Left kidney (tissue), 2 donors: ENCODE results near the gene CASZ1. TPM values are rescaled to one million over a fixed set of nuclear protein-coding genes. Genes with fewer than 3 reads are reported as not detected.

Experiments
- DNase-seq: peaks from one replicate; pipeline ENCODE4 v3.0.0-alpha.2; 2013
- polyA plus RNA-seq: library from polyadenylated mRNA; unstranded; fragments of 120-200 nt; gene quantifications from one replicate; pipeline ENCODE4 v1.2.1, GENCODE V29; 2013; ENCODE audit not compliant: insufficient read length

Gene CASZ1
- polyA plus RNA-seq, 1 donor: 18.0 TPM

DNA sequence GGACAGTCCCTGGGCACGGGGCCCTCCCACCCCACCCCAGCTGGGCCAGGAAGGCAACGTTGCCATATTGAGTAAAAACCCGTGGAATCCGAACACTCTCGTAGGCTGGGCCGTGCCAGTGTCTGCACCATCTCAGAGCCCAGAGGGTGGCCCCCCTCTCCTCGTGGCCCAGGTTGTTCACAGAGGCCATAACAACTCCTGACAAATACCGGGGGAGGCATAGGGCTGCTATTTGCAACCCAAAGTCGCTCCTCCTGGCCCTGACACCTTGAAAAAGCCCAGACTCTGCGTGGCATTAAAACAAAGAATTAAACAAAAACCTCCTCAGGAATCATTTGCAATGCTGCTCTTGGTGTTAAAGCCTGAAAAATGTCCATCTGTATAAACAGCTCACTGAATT is 141.4 kb downstream of the CASZ1 start:
- no peak for DNase-seq

GRCh38 chr1:10653370-10654125 is 142.9 kb downstream of the CASZ1 start:
- no peak for DNase-seq

GRCh38 chr1:10652626-10653025 is 143.8 kb downstream of the CASZ1 start:
- DNase-seq: no peak

DNA sequence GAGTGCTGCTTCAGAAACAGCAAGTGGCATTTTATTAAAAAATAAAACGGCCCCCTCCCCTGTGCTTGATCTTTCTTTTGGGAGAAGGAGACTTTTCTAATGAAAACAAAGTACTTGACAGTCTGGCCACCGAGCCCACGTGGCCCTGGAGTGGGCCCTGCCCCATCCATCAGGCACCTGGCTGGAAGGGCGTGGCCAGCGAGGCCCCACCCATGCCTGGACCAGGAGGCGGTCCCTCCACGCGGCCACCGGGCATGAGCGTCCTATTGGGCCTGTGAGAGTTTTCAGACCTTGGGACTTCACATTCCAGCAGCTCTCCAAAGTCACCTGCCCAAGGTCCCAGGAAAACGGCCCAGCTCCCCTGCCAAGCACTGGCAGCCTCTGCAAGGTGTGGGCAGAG is 144.7 kb downstream of the CASZ1 start:
- no peak for DNase-seq

- no peak for DNase-seq
Observed at GRCh38 chr1:10651389-10651766, 145.1 kb downstream of the CASZ1 start.

DNA sequence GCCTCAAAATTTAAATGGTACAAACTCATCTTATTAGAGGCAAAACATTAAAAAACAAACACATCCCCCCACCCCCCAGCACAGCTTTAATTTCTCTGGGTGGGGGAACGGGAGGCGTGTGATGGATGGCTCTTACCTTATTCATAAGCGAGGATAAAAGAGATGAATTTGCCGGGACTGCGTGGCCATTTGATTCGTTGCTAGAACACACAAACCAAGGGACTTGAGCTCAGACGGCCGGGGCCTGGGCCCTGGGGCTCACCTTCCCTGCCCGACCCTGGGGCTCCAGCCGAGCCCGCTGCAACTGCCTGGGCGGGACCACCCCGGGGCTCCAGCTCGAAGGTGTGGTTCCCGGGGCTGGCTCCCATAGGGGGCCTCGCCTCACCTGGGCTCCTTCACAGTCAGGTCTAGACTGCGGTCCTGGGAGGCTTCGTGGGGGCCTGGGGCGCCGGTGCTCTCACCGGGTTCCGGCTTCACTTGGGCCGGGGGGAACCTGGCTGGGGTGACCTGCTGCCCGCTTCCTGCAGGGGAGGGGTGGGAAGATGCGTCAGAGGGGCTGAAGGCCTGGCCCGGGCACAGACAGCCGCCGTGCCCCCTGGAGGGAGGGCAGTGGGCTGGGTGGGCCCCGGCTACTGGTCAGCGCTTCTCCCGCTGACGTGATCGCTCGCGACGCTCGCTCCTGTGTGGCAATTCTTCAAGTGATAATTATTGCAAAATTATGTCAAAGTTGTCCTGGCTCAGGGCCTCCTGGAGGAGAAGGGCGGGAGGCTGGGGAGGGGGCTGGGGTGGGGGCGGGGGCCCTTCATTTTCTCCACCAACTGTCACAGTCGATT is 145.7 kb downstream of the CASZ1 start:
- DNase-seq: no peak

DNA sequence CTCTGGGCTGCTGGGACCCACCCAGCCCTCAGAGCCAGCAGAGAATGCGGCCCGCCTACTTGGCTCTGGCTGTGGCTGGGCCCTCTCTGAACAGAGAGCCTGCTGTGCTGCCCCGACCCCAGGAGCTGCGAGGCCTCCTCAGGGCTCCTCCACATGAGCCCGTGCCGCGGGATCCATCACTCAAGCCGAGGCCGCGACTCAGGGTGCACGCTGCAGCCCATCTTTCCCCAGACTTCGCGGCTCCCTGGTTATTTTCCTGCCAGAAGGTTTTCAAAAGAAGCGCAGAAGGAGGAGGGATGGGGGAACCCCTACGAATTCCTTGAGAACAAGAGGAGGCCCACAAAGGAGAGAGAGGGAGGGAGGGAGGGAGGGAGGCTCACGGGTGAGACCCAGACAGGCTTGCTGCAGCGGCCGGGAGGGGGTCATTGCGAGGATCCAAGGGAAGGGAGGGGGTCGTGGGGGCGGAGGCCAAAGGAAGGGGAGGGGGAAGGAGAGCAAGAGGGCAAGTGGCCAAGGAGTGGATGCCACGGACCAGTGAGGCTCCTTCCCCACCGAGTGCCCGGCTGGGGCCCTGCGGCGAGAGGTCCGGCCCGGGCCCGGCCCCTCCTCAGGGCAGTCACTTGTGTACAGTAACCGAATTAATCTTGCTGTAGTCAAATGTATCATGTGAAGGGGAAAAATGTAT is 146.8 kb downstream of the CASZ1 start:
- DNase-seq: no peak

GRCh38 chr1:10648689-10649516 is 147.5 kb downstream of the CASZ1 start:
- no peak for DNase-seq

DNA sequence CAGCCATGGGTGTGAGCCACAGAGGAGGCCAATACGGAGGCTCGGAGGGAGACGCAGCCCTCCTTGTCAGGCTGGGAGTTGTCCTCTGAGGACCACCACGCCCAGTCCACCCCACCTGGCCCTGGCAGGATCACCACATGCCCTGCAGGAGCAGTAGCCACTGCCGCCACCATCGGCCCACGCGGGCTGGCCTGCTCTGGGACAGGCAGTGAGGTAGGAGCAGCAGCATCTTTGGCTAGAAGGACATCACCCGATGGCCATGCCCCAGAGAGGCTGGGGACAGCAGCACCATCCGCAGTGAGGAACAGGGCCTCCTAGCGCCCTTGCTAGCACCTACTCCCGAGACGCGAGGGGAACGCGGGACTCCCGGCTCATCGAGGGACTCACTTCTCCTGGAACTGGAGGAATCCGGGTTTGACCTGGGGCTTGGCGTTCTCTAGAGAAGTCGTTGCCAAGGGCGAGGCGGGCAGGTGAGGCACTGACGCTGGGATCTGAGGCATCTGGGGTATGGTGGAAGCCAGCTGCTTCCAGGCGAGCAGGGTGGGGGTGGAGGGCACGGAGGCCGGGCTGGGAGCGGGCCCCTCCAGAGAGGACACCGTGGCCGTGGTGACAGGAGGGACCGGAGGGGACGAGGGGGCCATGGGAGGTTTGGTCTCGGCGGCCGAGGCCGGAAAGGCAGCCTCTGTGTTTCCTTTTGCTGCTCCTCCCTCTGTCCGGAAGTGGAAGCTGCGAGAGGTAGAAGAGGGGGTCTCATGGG is 148.9 kb downstream of the CASZ1 start:
- no peak for DNase-seq

- DNase-seq: no peak
Observed at GRCh38 chr1:10646347-10646861, 150.0 kb downstream of the CASZ1 start.

DNA sequence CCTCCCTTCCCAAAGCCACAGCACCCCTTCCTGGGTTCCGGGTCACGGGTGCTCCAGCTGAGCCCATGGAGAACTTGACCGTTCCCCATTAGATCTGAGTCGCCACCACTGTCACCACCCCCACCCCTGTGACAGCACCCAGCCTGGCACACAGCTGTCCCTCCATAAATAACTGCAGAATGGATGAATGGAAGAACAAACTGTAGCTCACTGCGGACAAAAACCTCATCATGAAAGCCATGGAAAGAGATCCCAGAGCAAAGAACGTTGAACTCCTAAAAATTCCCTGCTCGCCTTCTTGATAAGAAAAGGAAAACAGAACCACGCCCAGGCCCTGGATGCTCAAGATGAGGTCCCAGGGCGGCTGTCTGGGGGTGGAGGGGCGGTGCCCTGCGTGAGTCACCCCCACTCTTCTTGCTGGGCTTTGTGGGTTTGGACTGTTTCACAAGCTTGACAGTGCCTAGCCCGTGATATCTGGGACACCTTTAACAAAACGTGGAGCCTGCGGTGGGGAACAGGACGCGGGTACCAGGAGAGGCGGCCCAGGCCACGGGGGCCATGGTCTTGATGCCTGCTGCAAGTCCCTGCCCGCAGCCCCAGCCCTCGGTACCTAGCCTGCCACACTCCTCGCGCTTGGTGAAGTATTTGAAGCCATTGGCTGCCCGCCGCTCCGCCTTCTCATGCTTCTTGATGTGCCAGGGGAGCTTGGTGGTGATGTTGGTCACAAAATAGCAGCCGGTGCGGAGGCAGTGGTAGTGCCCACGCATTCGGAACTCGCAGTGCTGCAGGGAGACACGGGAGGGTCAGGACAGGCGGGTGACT is 151.9 kb downstream of the CASZ1 start:
- DNase-seq: no peak

DNA sequence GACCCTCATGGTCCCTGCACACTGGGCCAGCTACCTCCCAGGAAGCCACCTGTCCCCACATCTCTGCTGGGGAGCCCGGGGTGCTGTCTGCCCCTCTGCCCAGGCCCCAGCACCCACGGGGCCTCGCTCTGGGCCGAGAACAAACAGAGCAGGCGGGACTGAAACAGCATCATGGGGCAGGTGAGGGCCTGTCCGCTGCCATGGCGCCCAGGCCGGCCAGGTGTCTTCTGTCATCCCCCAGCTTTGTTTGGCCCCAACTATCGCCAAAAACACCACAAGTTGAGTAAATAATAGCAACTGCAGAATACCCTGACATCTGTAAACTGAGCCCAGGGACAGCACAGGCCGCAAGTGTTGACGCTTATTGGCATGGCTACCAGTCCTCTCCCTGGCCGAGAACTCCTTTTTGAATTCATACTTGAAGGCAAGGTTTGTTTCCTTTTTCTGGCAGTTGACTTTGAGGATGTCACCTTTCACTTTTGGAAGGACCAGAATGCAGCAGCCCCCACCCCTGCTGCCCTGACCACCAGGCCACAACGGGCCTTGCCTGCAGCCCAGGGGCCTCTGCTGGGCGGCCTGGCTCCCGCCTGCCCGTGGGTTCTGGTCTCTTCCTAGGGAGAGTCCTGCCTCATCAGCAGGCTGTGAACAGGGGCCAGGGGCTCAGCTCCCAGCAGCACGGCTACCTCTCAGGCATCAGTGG is 152.7 kb downstream of the CASZ1 start:
- DNase-seq: no peak

DNA sequence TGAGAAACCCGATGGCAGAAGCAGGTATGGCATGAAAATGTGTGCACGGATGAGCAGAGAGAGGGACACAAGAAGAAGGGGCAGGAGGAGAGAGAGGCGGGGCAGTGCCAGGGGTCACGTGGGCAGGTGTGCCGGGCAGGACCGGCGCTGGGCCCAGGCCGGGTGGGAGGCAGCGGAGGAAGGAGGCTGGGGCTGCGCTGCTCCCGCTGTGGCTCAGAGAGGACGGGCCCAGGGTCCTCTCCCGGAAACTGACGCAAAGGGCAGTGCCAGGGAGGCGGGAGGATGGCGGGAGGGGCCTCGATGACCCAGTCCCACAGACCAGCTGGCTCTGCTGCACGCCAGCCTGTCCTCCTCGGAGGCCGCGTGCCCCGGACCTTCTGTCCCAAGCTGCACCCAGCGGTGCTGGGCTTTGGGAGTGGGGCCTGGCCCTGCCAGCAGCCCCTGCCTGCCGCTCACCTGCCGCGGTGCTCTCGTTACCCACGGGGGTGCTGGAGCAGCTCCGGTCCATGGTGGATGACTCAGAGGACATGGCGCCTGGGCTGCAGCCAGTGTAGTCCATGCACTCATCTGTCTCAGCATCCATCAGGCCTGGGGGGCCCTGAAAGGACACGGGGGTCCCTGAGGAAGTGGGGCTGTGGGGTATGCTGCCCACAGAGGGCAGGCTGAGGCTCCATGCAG is 153.9 kb downstream of the CASZ1 start:
- no peak for DNase-seq

DNA sequence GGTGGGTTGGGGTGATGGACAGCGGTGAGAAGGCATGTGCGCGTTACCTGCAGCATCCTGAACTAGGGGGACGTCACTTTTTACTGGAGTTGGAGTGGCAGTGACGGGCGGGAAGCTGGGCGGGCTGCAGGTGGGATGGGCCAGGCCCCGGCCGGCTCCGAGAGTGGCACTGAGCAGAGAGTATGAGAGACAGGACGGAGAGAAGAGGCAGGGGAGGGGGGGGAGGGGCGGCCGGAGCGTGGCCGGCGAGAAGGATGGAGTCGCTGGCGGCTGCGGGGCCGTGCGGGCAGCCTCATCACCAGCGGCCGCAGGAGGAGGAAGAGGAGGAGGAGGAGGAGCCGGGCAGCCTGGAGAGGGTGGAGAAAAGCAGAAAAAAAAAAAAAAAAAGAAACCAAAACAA is 154.5 kb downstream of the CASZ1 start:
- no peak for DNase-seq

GRCh38 chr1:10640843-10641553 is 155.4 kb downstream of the CASZ1 start:
- DNase-seq: no peak

- DNase-seq: no peak
Observed at GRCh38 chr1:10639775-10640578, 156.5 kb downstream of the CASZ1 start.
